A172 (cell line): Measurements from ENCODE around the gene PAX3. TPM values are rescaled to one million over a fixed set of nuclear protein-coding genes. Genes with fewer than 3 reads are reported as not detected.

ENCODE experiments used
- DNase-seq: peaks from one replicate; pipeline ENCODE4 v3.0.0-alpha.2; 2015; ENCODE audit warnings: low spot score
- total RNA-seq: library from RNA; depleted of rRNA; stranded (reverse); fragments of >200 nt; shearing (Covaris generic); gene quantifications from 2 replicates; pipeline ENCODE4 v1.2.3, GENCODE V29; 2014

PAX3 gene
- total RNA-seq, 1 experiment from 2014 or later, result not detected

DNA sequence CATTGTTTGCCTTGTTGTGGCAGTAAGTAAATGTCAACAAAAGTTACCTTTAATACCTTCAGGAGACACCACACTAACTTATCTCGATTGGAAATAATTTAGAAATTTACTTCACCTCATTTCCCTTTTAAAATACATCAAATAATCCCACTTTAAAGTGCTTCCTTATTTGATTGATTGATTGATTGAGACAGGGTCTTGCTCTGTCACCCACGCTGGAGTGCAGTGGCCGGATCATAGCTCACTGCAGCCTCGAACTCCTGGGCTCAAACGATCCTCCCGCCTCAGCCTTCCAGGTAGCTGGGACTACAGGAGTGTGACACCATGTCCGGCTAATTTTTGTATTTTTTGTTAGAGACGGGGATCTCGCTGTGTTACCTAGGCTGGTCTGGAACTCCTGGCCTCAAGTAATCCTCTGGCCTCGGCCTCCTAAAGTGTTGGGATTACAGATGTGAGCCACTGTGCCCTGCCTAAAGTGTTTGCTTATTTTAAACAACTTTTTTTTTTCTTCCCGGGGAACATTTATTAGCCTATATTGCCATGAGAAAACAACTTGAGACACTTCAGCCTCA is 12.0 kb upstream of the PAX3 start:
- no peak for DNase-seq

DNA sequence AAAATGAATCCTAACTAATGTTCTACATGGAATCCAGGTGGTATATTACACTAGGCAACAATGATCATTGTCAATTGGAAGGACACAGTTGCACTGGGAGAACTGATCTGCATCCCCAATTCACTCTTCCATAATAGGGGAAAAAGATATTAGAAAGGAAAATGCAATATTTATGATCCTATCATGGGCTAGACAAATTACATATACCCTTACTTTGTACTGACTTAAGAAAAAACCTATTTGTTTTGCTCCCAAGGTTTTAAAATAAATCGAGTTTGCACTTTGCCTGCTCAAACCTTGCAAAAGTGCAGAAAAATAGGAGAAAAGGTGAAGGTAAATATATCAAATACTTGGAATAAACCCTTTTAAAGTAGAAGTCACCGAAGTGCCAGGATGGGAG is 11.0 kb upstream of the PAX3 start:
- DNase-seq, result no peak

DNA sequence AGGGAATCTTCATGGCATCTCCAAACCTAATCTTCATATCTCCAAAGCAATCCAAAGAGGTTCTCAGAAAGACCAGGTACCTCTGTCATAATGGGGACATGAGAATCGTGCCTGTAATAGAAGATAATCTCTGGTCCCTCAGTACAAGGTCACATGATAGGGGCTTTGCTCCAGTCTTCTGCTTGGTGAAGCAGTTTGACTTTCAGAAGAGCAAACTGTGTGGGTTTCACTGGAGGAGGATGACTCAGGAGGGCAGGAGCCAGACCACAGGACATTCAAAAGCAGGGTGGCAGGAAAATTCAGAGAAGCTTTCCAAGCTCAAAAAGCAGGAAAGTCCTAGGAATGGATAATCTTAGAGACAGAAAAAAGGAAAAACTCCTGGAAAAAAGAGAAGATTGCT is 10.6 kb upstream of the PAX3 start:
- DNase-seq, result no peak

DNA sequence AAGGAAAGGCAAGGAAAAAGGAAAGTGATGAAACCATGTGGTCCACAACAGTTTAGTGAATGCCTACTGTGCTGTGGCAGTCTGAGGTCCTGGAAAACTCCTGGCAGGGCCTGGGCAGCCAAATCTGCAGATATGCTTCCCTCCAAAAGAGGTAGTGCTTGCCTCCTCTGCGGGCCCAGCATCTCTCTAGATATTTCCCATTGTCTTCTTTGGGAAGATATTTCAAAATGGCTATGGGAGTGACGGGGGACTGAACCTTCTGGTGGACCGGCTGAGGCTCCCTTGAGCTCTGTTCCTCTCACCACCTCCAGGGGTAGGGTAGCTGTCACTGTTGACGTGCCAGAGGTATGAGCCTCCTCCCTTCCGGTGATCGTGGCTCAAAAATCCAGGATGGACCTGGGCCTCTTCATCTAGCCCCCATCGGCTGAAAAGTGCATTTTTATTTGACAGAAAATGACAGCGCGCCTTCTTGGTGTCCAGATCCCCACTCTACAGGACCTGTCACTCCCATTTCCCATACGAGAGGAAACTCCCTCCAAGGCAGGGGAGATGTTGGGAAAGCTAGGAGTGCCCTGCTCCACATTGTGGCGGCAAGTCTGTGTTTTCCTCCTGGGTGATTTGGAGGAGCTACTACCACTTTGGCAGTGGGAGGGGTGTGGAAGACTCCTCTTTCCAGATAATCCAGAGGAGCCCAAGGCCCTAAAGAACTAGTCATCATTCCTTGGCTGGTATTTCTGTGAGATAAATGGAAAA is 9.4 kb upstream of the PAX3 start:
- DNase-seq, result no peak

DNA sequence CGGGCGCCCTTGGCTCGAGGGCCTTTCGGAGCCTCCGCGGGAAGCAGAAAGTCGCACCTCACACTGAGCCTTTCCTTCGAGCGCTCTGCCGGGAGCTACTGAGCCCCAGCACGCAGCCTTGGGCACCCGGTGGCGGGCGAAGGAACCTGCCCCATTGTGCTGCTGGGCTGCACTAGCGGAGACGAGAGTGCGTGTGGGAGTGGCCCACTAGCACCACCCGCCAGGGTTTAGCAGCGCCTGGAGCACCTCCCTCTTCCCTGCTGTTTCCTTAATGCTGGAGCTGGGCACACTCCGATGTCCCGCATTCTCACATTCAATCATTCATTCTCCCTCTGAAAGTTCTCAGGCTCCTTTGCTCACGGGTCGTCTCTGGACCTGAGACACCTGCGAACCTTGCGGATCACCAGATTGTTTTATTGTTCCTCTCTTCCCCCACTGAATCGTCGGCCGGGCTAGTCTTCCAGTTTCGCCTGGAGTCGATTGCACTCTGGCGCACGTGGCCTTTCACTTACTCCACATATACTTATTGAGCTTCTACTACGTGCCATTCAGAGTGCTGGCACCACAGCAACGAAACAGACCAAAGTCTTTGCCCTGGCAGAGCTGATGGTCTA is 8.5 kb upstream of the PAX3 start:
- no peak for DNase-seq

DNA sequence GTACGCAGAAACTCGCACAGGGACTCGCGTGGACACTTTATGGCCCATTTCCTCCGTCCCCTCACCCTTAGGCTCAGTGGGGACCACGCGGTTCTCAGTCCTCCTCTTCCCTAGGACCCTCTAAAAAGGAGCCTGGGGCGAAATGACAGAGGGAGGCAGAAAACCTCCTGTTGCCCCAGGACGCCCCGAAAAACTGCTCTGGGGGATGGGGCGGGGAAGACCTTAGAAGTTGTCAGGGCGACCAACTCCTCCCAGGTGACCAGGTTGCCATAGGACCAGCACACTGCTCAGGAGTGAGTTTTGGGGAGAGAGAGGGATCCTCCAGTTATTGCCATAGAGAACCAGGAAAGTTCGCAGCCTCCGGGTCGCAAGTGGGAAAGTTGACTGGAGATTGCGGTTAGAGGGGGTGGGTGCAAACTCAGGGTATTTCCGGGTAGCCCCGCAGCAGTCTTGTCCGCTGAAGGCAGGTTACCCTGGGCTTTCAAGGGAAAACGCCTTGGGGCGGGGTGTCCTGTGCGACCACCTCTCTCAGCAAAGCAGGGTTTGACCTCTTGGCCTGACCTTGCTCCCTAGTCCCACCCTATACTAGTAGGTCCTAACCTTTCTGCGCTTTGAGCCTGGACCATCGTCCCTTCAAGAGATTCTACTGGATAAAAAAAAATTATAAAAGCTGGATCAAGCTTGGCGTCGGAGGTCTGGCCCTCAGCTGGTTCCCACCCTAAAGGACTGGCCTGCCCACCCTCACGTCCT is 7.8 kb upstream of the PAX3 start:
- no peak for DNase-seq

DNA sequence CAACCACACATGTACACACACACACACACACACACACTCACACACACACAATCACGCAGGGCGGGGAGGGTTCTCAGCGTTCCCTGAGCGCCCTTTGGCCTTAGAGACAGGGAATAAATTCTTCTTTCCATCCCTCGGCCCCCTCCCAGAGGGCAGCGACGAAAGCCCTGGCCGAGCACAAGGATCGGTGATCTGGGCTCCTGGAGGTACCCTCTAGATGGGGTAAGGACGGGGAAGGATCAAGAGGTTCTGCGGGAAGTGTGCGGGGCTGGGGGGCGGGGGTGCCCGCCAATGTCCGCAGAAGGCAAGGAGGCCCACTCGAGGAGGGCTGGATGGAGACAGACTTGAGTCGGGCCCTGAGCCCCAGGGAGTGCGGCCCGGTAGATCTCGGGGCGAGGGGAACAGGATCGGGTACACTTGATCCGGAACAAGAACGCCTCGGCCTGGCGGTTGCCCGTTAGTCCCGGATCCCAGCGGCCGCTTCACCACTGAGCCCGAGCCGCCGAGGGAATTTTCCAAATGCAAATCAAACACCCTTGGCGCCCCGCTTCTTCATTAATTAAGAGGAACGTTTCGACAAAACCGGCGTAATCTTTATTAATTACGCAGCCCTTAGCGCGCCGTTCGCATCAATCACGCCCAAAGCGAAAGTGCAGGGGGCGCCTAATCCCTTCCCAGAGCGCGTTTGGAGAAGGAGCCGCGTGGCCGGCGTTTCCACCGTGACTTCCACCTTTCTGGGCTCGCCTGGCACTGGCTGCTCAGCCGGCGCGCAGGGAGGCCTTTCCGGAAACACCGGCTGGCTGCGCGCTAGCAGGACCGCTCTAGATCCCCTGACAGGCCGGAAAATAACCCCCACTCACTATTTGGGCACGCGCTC is 7.0 kb upstream of the PAX3 start:
- DNase-seq, result no peak

DNA sequence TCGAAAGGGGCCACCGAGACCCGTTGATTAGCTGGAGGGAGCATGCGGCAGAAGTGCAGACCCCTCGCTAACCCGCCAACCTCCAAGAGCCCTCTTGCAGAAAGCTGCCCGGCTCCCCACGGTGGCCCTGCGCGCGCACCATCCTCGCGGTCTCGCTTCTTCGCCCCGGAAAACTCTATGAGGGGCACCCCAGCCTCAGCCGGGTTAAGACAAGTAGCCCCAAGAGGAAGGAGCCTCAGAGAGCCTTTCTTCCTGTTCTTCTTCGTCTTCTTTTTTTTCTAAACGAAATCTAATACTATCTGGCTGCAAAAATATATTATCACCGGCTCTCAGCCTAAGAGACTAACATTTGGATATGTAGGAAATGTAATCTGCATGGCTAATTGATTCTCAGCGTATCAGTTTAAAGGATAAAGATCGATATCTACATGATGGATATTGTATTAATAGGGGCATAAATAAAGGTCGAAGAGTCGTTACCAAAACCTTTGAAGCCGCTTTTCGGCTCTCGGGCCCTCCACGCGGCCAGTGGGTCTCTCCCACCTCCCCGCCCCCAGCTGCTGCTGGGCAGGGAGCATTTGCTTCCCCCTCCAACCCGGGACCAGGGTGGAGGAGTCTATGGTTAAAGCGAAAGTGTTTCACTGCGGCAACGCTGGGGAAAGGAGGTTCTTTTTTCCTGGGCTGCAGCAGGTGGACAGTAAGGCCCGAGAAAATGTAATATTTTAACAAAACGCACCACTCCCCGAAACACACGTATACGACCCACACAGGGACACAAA is 6.1 kb upstream of the PAX3 start:
- DNase-seq, result no peak

DNA sequence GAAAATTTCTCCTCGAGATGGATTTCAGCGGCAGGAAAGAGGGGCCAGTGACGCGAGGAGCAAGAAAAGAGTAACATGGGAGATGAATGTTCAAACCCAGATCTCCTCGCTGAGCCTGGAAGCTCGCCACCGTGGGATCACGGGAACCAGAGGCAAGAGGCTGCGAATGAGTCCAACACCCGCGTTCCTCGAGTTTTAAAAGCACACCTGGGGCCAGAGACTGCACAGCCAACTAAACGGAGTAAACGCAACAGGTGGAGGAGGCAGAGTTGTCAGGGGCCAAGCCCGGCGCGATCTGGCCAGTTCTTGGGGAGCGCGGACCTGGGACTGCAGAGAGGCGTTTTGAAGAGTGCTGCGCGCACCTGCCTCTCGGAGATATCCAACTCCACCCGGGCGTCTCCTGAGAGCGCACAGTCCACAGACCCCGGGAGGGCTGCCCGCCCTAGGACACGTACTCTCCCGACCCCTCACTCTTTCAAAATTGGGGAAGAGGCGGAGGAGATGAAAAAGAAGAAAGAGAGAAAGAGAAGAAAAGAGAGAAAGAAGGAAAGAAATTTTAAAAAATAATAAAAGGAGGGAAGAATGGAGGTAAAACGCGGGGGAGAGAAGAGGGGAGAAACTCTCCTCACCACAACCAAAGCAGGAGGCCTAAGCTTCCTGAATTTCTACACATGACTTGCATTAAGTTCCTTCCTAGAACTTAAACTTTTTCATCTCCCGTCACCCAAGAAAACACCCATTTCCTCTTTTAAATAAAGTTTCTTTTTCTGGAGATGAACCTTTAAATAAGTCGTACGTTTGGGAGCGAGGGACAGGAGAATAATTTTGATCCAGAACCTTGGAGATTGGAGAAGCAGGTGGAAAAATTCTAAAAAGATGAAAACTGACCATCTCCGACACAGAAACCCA is 5.3 kb upstream of the PAX3 start:
- DNase-seq, result no peak

DNA sequence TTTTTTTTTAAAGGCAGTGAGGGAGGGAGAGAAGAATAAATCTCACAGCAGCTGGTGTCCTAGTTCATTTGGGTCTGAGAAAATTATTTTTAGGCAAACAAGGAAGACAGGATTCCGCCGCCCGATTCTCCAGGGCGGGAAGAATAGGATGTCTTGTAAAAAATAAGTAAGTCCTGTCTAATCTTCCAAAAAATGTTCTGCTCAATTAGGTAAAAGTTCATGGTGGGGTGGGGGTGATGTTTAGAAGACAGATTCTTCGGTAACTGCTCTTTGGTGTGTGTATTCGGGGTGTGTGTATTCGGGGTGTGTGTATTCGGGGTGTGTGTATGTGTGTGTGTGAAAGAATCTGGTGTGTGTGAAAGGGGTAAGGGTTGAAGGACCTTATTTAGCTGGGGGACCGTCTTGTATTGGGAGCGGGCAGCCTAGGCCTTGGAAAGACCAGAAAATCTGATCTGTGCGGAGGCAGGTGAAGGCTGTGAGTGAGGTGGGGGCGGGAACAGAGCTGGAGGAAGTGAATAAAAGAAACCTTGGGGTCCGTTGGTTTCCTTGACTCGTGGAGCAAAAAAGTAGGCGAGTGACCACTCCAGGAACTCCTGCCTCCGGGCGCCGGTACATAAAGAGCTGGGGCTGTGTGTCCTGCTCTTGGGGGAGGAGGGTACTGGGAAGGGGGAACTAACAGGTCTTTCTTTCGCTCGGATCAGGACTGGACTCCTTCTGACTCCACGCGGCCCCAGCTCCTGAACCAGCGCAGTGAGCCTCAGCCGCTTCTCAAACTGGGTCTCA is 4.4 kb upstream of the PAX3 start:
- no peak for DNase-seq

DNA sequence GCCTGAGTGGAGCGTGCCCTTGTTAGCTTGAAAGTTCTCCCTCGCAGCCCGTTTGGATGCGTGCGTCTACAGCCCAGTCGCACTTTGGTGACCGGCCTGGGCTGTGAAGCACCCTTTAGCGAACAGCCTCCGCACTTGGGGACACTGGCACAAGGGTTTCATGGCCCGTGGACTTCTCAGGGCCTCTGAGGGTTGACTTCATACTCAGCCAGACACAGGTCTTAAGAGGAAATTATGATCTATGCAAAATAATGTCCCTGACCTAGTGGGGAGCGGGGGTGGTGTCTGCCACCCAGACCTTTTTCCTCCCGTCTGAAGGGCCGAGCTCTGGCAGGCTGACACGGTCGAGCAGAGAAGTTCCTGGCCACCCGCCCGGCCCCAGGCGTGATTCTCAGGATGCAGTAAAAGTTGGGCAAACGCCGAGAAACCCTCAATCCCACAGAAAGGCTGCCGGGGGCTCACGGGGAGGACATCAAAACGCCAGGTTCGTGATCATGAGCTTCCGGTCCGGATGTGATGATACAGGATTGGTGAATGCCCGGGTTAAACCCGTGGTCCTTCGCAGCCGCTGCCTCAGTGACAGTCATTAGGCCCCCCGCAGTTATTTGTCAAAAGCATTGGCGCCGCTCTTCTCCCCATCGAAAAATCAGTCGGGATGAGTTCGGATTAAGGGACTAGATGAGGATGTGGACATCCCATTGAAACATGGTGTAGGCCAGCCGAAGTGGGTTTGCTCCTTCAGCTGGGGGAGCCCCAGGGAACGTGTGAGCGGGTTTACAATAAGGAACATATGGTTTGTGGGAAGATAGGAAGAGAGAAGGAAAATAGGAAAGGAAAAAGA is 3.6 kb upstream of the PAX3 start:
- DNase-seq, result no peak

DNA sequence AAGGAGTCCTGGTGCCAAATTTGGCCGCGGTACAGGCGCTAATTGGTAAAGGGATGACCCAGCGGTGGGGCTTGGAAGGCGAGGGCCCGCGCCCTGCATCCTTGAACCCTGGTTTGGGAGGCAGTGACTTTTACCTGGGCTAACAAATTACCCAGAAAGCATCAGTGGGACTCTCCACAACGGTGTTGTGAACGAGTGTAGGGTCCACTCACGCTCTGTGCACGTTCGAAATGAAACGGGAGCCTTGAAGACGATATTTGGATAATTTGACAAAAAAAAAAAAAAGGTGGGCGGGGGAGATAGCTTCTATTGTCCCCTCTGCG is 3.0 kb upstream of the PAX3 start:
- no peak for DNase-seq

DNA sequence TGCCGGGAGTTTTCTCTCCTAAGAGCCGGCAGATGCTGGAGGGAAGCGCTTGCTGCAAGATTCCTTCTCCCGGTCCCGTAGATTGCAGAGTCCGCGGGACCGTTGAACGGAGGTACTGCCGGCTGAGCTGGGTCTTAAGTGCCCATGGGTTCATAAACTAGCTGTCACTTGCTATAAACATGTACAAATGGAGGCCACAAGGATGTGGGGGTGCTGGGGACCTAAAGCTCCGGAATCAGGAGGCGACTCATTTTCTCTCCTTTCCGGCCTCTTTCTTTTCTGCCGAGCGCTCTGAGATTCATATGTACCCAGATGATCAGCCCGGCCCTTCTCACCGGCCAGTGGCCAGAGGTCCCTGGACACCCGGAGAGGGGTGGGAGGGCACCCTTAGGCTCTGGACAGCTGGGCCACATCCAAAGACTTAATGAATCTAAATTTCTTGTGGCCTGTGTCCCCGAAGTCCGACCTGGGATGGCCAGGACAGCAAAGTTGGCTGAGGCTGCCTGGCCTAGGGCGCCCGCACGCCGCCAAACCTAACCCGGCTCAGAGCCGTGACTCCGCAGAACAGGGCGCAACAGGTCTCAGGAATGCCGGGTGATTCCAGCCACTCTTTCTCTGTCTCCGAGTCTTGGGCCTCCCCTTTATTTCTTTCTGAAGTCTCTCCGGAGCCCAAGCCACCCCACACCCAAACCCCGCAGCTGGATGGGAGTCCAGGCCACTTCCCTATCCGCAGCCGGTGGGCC is 2.4 kb upstream of the PAX3 start:
- no peak for DNase-seq

DNA sequence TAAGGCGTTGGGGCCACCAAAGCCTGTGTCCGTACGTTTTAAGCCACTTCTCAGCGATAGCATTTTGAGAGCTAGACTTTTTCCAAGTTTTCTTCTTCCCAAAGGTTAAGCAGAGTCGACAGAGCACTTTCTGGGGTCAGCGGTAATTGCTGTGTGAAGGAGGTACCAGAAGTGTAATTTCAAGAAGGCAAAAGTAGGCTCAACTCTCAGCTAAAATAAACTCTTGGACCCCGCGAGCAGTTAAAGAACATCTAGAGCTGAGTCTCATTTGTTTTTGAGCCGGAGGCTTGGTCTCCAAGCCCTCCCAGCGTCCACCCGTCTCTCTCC is 1.9 kb upstream of the PAX3 start:
- no peak for DNase-seq

DNA sequence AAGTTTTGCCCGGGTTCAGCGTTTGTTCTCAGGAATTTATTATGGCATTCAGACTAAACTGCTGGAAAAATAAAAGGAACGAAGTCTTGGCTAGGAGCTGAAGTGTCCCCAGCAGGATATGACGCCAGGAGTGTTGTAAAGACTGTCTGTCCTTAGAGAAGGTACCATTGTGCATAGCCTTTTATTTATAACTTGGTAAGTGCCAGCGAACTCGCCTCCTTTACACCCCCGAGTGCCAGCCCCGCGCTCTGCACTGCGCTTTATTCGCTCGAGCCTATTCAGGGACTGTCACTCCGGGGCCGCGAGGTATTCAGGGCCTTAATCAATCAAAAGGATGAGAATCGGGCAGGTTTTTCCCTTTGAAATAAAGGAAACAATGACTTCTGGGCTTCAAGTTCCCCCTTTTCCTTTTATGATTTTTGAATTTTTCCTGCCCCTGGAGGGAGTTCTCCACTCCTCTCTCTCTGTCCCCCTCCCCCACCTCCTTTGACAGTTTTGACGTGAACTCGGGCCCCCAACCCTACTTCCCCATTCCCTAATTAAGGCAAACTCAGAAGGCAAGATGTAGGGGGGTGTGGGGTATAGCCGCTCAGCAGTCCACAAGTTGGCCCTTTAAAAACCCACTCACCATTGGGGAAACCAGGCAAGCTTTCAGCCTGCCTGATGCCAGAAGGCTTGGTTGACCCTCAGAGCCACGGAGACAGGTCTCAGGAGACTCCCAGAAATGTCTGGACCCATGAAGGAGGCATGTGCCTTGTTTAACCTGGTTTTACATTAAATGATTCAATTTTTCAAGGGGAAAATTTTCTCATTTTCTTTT is 1.3 kb upstream of the PAX3 start:
- DNase-seq, result no peak

DNA sequence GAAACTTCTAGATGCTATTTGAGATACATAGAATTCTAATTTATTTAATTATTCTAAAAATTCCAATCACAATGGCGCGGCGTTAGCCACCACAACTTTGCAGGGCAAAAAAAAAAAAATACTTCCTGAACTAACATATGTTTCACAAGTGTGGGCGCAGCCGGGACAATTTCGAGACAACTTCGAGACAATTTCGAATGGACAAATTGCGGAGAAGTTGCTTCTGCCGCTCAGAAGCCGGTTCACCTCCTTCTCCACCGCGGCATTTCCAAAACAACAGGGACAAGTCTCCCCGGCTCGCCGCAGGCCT is 842 bp downstream of the PAX3 start:
- DNase-seq, result no peak

DNA sequence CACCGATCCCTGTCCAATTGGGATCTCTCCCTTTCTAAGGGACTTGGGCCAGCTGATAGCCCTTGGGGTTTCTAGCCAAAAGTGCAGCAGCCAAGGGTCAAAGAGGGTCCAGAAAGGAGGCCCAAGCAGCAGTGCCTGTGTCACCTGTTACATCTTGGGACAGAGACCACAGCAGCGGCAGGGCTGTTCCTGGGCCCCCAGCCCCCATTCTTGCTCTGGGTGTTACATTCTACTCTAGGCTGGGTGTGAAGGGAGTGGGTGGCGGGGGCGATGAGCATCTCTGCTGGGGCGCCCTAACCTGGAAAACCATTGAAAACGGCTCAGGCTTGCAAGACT is 1.2 kb downstream of the PAX3 start:
- no peak for DNase-seq
